Activated naive CD4-positive, alpha-beta T cell treated with Interleukin-2 at 50 U/mL for 16 hours (primary cell): Measurements from ENCODE around the gene CUX1.
"Not testable (repeated sequence)": the region's sequence is repeated elsewhere in the genome, so short reads cannot be mapped to it uniquely, and the experiment has no call there.

ENCODE experiments used
- DNase-seq: peaks from one replicate; pipeline ENCODE4 v3.0.0-alpha.2; 2020

Gene CUX1

GRCh38 chr7:101824440-101824839 lies 7.0 kb downstream of the CUX1 start:
- DNase-seq, result no peak

GRCh38 chr7:101826081-101826835 lies 8.8 kb downstream of the CUX1 start:
- no peak for DNase-seq

- DNase-seq, result no peak
Measured at GRCh38 chr7:101828301-101829020, 11.0 kb downstream of the CUX1 start.

GRCh38 chr7:101829374-101829773 lies 11.9 kb downstream of the CUX1 start:
- no peak for DNase-seq

GRCh38 chr7:101829821-101830220 lies 12.4 kb downstream of the CUX1 start:
- no peak for DNase-seq

GRCh38 chr7:101831396-101831795 lies 14.0 kb downstream of the CUX1 start:
- DNase-seq, result not testable (repeated sequence)

- DNase-seq, result no peak
Measured at GRCh38 chr7:101832205-101832631, 14.8 kb downstream of the CUX1 start.

- no peak for DNase-seq
Measured at GRCh38 chr7:101832685-101833375, 15.4 kb downstream of the CUX1 start.

- no peak for DNase-seq
Measured at GRCh38 chr7:101833799-101834198, 16.4 kb downstream of the CUX1 start.

- no peak for DNase-seq
Measured at GRCh38 chr7:101835136-101835535, 17.7 kb downstream of the CUX1 start.

- not testable (repeated sequence) for DNase-seq
Measured at GRCh38 chr7:101837433-101837832, 20.0 kb downstream of the CUX1 start.

GRCh38 chr7:101838837-101839483 lies 21.5 kb downstream of the CUX1 start:
- no peak for DNase-seq

GRCh38 chr7:101841328-101841727 lies 23.9 kb downstream of the CUX1 start:
- no peak for DNase-seq

- no peak for DNase-seq
Measured at GRCh38 chr7:101843293-101844271, 26.2 kb downstream of the CUX1 start.

- DNase-seq, result no peak
Measured at GRCh38 chr7:101845974-101846373, 28.5 kb downstream of the CUX1 start.

- no peak for DNase-seq
Measured at GRCh38 chr7:101846800-101847538, 29.5 kb downstream of the CUX1 start.

GRCh38 chr7:101848208-101848951 lies 31.0 kb downstream of the CUX1 start:
- no peak for DNase-seq

GRCh38 chr7:101849314-101849713 lies 31.9 kb downstream of the CUX1 start:
- DNase-seq, result not testable (repeated sequence)

GRCh38 chr7:101852364-101852763 lies 34.9 kb downstream of the CUX1 start:
- not testable (repeated sequence) for DNase-seq

GRCh38 chr7:101853684-101854083 lies 36.3 kb downstream of the CUX1 start:
- no peak for DNase-seq
